Large intestine (tissue), 3 donors: ENCODE measurements around the gene NCR3LG1. TPM values are rescaled to one million over a fixed set of nuclear protein-coding genes. Genes with fewer than 3 reads are reported as not detected.

Source experiments
- DNase-seq, 2 donors: peaks; one replicate each; pipeline versions ENCODE4 v3.0.0 to v3.0.0-alpha.2; 2013
- H3K27ac ChIP-seq: one replicate; pipeline ENCODE4 v1.5.1; 2013; ENCODE audit warnings: low read length
- H3K27me3 ChIP-seq: 2 replicates; pipeline ENCODE4 v1.6.1; 2013; ENCODE audit warnings: low read length; ENCODE audit not compliant: control insufficient read depth, insufficient read depth
- H3K36me3 ChIP-seq: 2 replicates; pipeline ENCODE4 v1.6.1; 2013; ENCODE audit warnings: low read length; ENCODE audit not compliant: control insufficient read depth, insufficient read depth
- H3K4me1 ChIP-seq: one replicate; pipeline ENCODE4 v1.6.1; 2013; ENCODE audit warnings: low read length; ENCODE audit not compliant: control insufficient read depth, insufficient read depth
- H3K4me3 ChIP-seq: one replicate; pipeline ENCODE4 v1.5.1; 2013; ENCODE audit warnings: low read length
- H3K9me3 ChIP-seq: one replicate; pipeline ENCODE4 v1.6.1; 2013; ENCODE audit warnings: mild to moderate bottlenecking, low read depth, low read length, moderate library complexity; ENCODE audit not compliant: control insufficient read depth
- WGBS: methylation state at CpG from one replicate; pipeline ENCODE4 v1.1.5; 2013; ENCODE audit warnings: low lambda C conversion rate; ENCODE audit not compliant: insufficient coverage; 5-methylcytosine and 5-hydroxymethylcytosine counted together
- polyA plus RNA-seq: library from polyadenylated mRNA; unstranded; fragments of 120-200 nt; gene quantifications from one replicate; pipeline ENCODE4 v1.2.1, GENCODE V29; 2013

NCR3LG1 gene
- polyA plus RNA-seq, 1 donor: 20.3 TPM

DNA sequence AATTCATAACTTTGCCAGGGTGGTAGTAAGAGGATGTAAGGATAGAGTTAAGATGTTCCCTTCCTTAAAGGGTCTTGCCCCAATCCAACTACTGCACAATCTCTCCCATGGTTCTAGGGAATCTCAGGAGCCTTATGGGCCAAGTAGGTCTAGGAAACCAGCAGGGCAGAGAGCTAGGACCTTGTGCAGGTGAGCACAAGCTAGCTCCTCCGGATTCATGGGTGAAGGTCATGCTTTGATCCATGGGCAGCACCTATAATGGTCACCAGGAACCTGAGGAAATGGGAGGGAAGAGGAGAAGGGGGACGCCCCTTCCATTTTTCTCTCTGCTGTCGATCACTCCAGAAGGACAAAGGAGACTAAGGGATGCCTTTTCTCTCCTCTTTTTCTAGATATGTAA, 20.0 kb downstream of the NCR3LG1 start:
- Histone ChIP-seq H3K36me3 (peaks cover 97% of the 10 kb centered on the region), H3K4me1 (no peaks in the 10 kb centered on the region), H3K4me3 (no peak overlapping the region), H3K9me3 (peaks cover 18% of the 10 kb centered on the region), H3K27ac (no peak overlapping the region), H3K27me3 (no peaks in the 10 kb centered on the region)
- 0% methylated on average over 1 of the region's 3 CpGs for WGBS
- peak in 1 of 2 donors; percentile 37 for DNase-seq

DNA sequence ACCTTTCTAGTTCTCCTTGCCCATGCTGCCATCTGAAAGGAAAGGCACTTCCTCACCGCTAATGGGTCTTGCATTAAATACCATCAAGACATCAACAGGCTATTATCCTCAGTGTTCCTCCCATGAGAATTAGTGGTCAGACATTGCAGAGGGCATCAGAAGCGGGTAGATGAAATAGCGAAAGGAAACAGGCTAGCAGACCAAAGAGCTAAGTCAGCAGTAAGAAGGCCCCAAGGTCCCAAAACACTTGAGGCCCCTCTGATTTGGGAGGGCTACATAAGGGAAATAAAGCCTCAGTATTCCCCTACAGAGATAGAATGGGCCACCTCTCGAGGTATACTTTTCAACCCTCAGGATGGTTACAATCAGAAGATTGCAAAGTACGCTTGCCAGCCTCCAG, 23.9 kb downstream of the NCR3LG1 start:
- H3K36me3 ChIP-seq: peaks cover 80% of the 10 kb centered on the region
- DNase-seq: no peak
- no peaks in the 10 kb centered on the region for H3K27me3 ChIP-seq
- H3K4me3 ChIP-seq: no peak overlapping the region
- no peaks in the 10 kb centered on the region for H3K4me1 ChIP-seq
- H3K9me3 ChIP-seq: peaks cover 5% of the 10 kb centered on the region
- no CpG with 5 or more reads among the region's 5 CpGs for WGBS
- H3K27ac ChIP-seq: no peak overlapping the region

DNA sequence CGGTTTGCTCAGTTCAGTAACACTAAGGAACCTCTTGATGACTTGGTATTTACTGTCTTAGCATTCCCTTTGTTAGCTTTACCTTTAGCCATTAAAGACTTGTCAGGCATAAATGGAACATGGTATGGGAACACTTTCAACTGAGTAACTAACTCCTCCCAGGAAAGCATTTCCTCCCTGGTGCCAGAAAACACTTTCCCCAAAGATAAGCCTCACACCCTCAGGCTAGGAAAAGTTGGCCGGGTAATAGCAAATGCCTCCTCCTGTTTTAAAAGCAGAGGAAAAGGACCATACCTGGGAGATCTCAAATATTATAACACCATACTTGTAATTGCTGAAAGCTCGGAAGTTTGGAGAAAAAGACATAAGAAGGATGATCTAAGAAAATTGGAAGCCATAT, 24.9 kb downstream of the NCR3LG1 start:
- Histone ChIP-seq H3K27ac (no peak overlapping the region), H3K4me1 (no peaks in the 10 kb centered on the region), H3K9me3 (peaks cover 5% of the 10 kb centered on the region), H3K27me3 (no peaks in the 10 kb centered on the region), H3K36me3 (peaks cover 75% of the 10 kb centered on the region), H3K4me3 (no peak overlapping the region)
- no peak for DNase-seq
- 75% methylated on average over 2 of the region's 3 CpGs for WGBS

DNA sequence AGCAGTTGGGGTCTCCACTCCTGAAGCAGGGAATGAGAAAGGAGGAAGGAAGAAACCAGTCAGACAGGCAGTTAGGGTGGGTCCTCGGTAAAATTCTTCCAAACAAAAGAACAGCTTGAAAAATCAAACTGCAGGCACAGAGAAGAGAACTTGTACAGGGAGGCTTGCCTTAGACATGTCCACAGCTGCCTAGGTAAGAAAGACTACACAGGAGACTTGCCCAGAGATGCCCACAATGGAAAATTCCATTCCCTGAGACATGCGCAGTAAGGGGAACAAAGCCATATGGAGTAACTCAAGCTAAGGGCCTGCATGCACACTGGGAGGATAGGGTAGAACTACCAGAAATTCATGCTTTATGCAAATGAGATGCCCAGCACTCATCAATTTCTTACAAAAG, 27.1 kb downstream of the NCR3LG1 start:
- Histone ChIP-seq H3K27ac (no peak overlapping the region), H3K36me3 (peaks cover 54% of the 10 kb centered on the region), H3K9me3 (no peaks in the 10 kb centered on the region), H3K4me3 (no peak overlapping the region), H3K27me3 (no peaks in the 10 kb centered on the region), H3K4me1 (no peaks in the 10 kb centered on the region)
- 100% methylated on average over 1 of the region's 2 CpGs for WGBS
- no peak for DNase-seq

DNA sequence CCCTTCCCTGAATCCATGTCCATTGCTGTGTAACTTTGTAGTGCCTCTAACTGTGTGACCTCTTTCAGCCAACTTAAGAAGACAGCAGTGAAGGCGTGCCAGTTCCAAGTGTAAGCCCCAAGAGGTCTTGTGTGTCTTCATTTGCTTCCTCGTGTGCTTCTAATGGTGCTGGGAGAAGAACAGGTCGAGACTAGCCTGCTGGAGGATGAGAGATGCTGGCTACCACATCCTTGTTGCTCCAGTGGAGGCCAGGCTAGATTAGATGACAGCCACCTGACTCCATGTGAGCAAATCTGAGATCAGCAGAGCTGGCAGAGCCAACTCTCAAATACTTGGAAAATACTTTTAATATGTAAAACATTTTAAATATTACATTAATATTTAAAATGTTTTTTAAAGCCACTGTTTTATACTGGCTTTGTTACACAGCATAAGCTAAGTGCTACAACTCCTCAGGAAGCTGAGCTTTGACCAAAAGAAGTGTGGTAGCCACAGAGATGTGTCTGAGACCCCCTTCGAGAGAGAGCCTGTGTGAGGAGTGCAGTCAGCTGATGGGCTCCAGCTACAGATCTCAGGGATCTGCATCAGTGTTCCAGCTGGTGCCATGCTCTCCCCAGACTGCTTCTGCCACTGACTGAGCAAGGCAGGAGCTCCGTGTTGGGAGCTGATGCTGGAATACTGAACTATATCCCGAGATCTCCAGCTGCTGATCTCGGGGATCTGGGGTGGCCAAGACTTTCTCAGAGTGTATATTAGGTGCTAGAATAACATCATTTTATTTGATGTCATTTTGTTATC, 28.0 kb downstream of the NCR3LG1 start:
- Histone ChIP-seq H3K4me1 (no peaks in the 10 kb centered on the region), H3K27me3 (no peaks in the 10 kb centered on the region), H3K27ac (no peak overlapping the region), H3K9me3 (no peaks in the 10 kb centered on the region), H3K4me3 (no peak overlapping the region), H3K36me3 (peaks cover 44% of the 10 kb centered on the region)
- WGBS: no CpG with 5 or more reads among the region's 7 CpGs
- DNase-seq: no peak

DNA sequence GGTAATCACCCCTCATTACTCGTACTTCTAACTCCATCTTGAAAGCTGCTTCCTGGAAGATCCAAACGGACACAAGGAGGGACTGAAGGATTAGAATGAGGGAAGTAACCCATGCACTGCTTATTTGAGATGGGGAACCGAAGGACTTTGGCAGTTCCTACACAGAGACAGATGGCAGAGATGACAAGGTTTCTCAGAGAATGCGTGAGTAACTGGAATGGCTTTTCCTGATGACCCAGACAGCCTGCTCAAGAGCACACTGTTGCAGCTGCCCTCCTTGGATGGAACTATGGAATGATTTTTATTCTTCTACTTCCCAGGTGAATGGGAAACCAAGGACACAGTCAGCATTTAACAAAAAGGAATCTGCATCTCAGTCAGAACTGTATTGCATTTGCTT, 29.6 kb downstream of the NCR3LG1 start:
- Histone ChIP-seq H3K27me3 (no peaks in the 10 kb centered on the region), H3K4me3 (no peak overlapping the region), H3K27ac (no peak overlapping the region), H3K9me3 (no peaks in the 10 kb centered on the region), H3K4me1 (no peaks in the 10 kb centered on the region), H3K36me3 (peaks cover 29% of the 10 kb centered on the region)
- no peak for DNase-seq
- WGBS: no CpG with 5 or more reads among the region's 4 CpGs

DNA sequence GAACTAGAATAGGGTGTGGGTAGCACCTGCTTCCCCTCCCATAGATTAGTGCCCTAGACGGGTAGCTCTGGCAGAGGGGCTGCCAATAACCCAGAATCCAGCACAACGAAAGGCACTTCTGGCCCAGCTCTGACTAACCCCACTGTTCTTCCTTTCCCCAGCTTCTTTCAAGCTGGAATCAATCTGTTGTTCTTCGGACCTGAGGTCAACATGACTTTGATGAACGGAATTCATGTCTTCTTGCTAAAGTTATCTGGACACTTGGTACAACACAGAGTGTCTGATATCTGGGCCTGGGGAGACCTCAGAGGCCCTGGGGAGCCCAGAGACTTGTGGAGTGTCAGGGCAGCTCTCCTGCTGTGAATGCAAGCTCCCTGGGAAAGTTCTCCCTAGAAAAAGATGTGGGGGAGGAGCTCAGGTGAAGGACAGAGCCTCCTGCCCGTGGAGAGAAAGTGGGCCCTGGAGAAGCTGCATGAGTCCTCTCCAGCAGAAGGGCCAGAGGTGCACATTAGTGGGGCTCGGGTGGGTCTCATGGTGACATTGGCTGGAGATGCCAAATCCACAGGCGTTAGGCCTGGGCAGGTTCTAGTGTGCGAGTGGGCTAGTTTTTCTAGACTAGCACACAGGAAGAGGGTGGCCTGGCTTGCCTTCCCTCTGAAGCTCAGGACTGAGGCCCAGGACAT, 30.6 kb downstream of the NCR3LG1 start:
- no CpG with 5 or more reads among the region's 8 CpGs for WGBS
- DNase-seq: no peak
- no peaks in the 10 kb centered on the region for H3K27me3 ChIP-seq

DNA sequence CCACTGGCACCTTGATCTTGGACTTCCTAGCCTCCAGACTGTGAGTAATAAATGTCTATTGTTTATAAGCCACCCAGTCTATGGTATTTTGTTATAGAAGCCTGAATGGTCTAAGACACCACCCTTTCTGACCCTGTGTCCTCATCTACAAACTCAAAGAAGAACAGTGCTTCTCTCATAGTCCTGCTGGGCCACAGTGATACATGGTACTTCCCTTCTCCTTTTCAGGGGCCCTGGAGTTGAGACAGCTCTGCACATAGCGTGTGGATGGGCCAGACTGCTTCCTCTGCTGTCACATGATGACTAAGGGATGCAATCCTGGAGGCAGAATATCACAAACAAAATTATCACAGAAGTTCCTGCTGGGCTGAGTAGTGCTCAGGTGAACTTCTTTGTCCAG, 31.9 kb downstream of the NCR3LG1 start:
- peaks cover 14% of the 10 kb centered on the region for H3K36me3 ChIP-seq
- peaks cover 2% of the 10 kb centered on the region for H3K9me3 ChIP-seq
- H3K27me3 ChIP-seq: no peaks in the 10 kb centered on the region
- H3K27ac ChIP-seq: no peak overlapping the region
- no peak for DNase-seq
- no CpG with 5 or more reads among the region's 1 CpG for WGBS
- no peaks in the 10 kb centered on the region for H3K4me1 ChIP-seq
- H3K4me3 ChIP-seq: no peak overlapping the region

More for the DNA sequence above, 30.6 kb downstream of the NCR3LG1 start:
- no peak overlapping the region for H3K27ac ChIP-seq
- peaks cover 21% of the 10 kb centered on the region for H3K36me3 ChIP-seq
- no peak overlapping the region for H3K4me3 ChIP-seq
- H3K9me3 ChIP-seq: peaks cover 2% of the 10 kb centered on the region
- H3K4me1 ChIP-seq: no peaks in the 10 kb centered on the region

DNA sequence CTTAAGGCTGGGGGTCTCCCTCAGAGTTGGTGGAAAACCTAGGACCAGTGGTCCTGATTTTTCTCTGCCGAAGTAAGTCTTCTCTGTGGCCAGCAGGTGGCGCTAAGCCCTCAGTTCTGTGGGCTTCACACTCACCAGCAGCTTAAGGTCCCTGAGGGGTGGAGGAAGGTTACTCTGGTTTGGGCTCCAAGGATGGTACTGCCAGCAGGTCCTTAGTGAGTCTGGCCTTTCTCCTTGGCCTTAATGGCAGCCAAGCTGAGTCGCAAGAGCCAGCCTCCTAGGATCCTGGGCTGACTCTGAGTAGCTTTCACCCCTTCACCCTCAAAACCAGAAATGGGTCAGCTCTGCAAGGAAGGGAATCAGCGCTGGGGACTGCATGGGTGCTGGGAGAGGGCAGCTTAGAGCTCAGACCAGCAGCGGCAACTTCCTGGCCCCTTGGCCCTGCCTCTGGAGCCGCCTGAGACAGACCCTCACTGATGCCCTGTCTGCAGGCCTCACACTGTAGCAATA, 32.5 kb downstream of the NCR3LG1 start:
- DNase-seq: peak; percentile 54 to 72
- no peaks in the 10 kb centered on the region for H3K4me1 ChIP-seq
- H3K27me3 ChIP-seq: no peaks in the 10 kb centered on the region
- peaks cover 10% of the 10 kb centered on the region for H3K36me3 ChIP-seq
- no peak overlapping the region for H3K27ac ChIP-seq
- peaks cover 2% of the 10 kb centered on the region for H3K9me3 ChIP-seq
- H3K4me3 ChIP-seq: no peak overlapping the region
- no CpG with 5 or more reads among the region's 6 CpGs for WGBS

DNA sequence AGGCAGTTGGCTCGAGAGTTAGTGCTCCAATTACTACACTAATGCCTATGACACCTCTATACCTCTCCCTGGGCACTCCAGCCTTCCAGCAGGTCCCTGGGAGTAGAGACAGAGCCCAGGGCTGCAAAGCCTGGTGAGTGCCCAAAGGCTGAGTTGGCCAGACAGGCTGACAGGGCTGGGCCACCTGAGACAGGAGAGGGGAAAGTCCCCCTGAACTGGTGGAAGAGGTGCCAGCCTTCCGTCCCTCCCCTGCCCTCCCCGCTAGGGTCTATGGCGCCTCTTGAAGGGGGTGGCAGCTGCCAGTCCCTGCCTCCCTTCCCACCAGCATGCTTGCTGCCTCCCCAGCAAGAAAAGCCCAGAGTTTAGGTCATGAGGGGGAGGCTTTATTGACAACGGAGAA, 33.9 kb downstream of the NCR3LG1 start:
- Histone ChIP-seq H3K27ac (no peak overlapping the region), H3K27me3 (peaks cover 2% of the 10 kb centered on the region), H3K4me1 (no peaks in the 10 kb centered on the region), H3K4me3 (no peak overlapping the region), H3K36me3 (peaks cover 4% of the 10 kb centered on the region), H3K9me3 (peaks cover 2% of the 10 kb centered on the region)
- no CpG with 5 or more reads among the region's 5 CpGs for WGBS
- no peak for DNase-seq
